A549 (cell line): Measurements from ENCODE around the gene EEF2KMT. TPM values are rescaled to one million over a fixed set of nuclear protein-coding genes. Genes with fewer than 3 reads are reported as not detected.

ENCODE experiments used
- ATAC-seq, 2 experiments: fragments of 200-7000 bp in 1 of 2; fragments of >200 bp in 1 of 2; cut with Nextera tagmentation in 1 of 2; cut with Tn5 transposase in 1 of 2; 3 replicates each; pipeline versions ENCODE4 v1.8.0 to v1.9.1; 2018 to 2020; ENCODE audit warnings: mild to moderate bottlenecking in 1 of 2, moderate library complexity in 1 of 2
- CTCF ChIA-PET: fragments of 300-600 bp; sonication (Branson Sonifier 250); formaldehyde crosslinking; extraction: SDS; loops from one replicate; lab custom pipeline; 2021; ENCODE audit warnings: antibody characterized with exemption, inconsistent platforms; lab: Yijun Ruan, JAX
- POLR2A ChIA-PET: fragments of 350-600 bp; formaldehyde crosslinking; extraction: SDS; loops from one replicate; lab custom pipeline; 2021; ENCODE audit warnings: antibody characterized with exemption, inconsistent platforms; lab: Yijun Ruan, JAX
- DNase-seq, 2 experiments: peaks; one replicate each; pipeline versions ENCODE4 v3.0.0 to v3.0.0-alpha.2; 2011 to 2016; ENCODE audit warnings: low read depth in 1 of 2, low spot score in 1 of 2
- FAIRE-seq: peaks from 2 replicates; lab custom pipeline; 2011; peaks lifted over from hg19 to GRCh38; lab: Jason Lieb, UNC
- H3K27ac ChIP-seq, 2 experiments: fragments of >200 bp; sonication (Bioruptor Twin); formaldehyde crosslinking; 3 replicates each; pipeline ENCODE4 v1.5.1; 2016 to 2017
- H3K4me1 ChIP-seq: fragments of >200 bp; sonication (Bioruptor Twin); formaldehyde crosslinking; 3 replicates; pipeline ENCODE4 v1.6.1; 2016
- H3K4me2 ChIP-seq: fragments of >200 bp; sonication (Bioruptor Twin); formaldehyde crosslinking; 3 replicates; pipeline ENCODE4 v1.6.1; 2016
- H3K4me3 ChIP-seq: fragments of >200 bp; sonication (Bioruptor Twin); formaldehyde crosslinking; 3 replicates; pipeline ENCODE4 v1.5.1; 2016
- H3K9me3 ChIP-seq: fragments of >200 bp; sonication (Bioruptor Twin); formaldehyde crosslinking; 3 replicates; pipeline ENCODE4 v1.6.1; 2016
- ATOH8 ChIP-seq: fragments of 250-450 bp; sonication (Bioruptor Pico); IDR thresholded peaks from 2 replicates; pipeline ENCODE4 v1.5.0; 2020; ENCODE audit warnings: low read depth, mild to moderate bottlenecking, moderate library complexity
- CBX8 ChIP-seq: fragments of 200-600 bp; sonication (generic); IDR thresholded peaks from 2 replicates; pipeline ENCODE4 v1.6.1; 2016
- CEBPB ChIP-seq, 2 experiments: fragments of >200 bp in 1 of 2; sonication (Bioruptor Twin) in 1 of 2; formaldehyde crosslinking in 1 of 2; IDR thresholded peaks; 2 replicates each; pipeline ENCODE4 v1.6.1; 2012 to 2016
- CHD4 ChIP-seq: fragments of 200-600 bp; sonication (generic); IDR thresholded peaks from 2 replicates; pipeline ENCODE4 v1.6.1; 2016; ENCODE audit warnings: antibody characterized with exemption, mild to moderate bottlenecking, borderline replicate concordance
- MAFK ChIP-seq: fragments of 450-650 bp; IDR thresholded peaks from 2 replicates; pipeline ENCODE4 v1.6.1; 2014; ENCODE audit not compliant: partially characterized antibody
- MYC ChIP-seq: IDR thresholded peaks from 2 replicates; pipeline ENCODE4 v1.6.1; 2012; ENCODE audit warnings: mild to moderate bottlenecking, inconsistent platforms, low read length, improper control_type of control experiment, borderline replicate concordance
- PHF8 ChIP-seq: fragments of 200-600 bp; sonication (generic); IDR thresholded peaks from 2 replicates; pipeline ENCODE4 v1.6.1; 2016; ENCODE audit warnings: low read depth, mild to moderate bottlenecking, antibody characterized with exemption, moderate library complexity, borderline replicate concordance
- POLR2A ChIP-seq: IDR thresholded peaks from 2 replicates; pipeline ENCODE4 v1.6.1; 2012; ENCODE audit warnings: mild to moderate bottlenecking, low read length
- POLR2AphosphoS2 ChIP-seq: conservative IDR thresholded peaks from 2 replicates; pipeline ENCODE4 v1.6.1; 2012; ENCODE audit warnings: low read length, improper control_type of control experiment, inconsistent platforms
- RAD21 ChIP-seq, 2 experiments: fragments of >200 bp in 1 of 2; sonication (Bioruptor Twin) in 1 of 2; formaldehyde crosslinking in 1 of 2; IDR thresholded peaks in 1 of 2; conservative IDR thresholded peaks in 1 of 2; 2 replicates in 1 of 2; 3 replicates in 1 of 2; pipeline ENCODE4 v1.6.1; 2012 to 2018; ENCODE audit warnings: inconsistent platforms in 1 of 2
- SREBF2 ChIP-seq: fragments of 450-650 bp; IDR thresholded peaks from 2 replicates; pipeline ENCODE4 v1.6.1; 2014; ENCODE audit warnings: mild to moderate bottlenecking, moderate library complexity
- ZFP36 ChIP-seq: fragments of 450-650 bp; IDR thresholded peaks from 2 replicates; pipeline ENCODE4 v1.6.1; 2014; ENCODE audit warnings: borderline replicate concordance; ENCODE audit not compliant: partially characterized antibody
- ZSCAN20 ChIP-seq: fragments of 250-450 bp; sonication (Bioruptor Pico); IDR thresholded peaks from 2 replicates; pipeline ENCODE4 v1.8.0; 2022; ENCODE audit warnings: mild to moderate bottlenecking, moderate library complexity
- WGBS: methylation state at CpG from one replicate; pipeline ENCODE4 v1.1.6; 2017; ENCODE audit errors: missing lambda C conversion rate; 5-methylcytosine and 5-hydroxymethylcytosine counted together
- polyA plus RNA-seq, 4 experiments: library from polyadenylated mRNA; depleted of rRNA in 3 of 4; stranded (reverse); fragments of >200 nt; fragmentation: RNase III in 1 of 4; extraction: RNeasy Plus Mini Kit Qiagen cat#74134 plus additional on column Dnase treatment in 1 of 4; gene quantifications; 2 replicates in 3 of 4; 3 replicates in 1 of 4; pipeline ENCODE4 v1.2.3, GENCODE V29; 2011 to 2017
- TF ChIP-seq, protein P1 (sequence below): IDR thresholded peaks from 2 replicates; pipeline ENCODE4 v1.6.1; 2012
- TF ChIP-seq, protein P2 (sequence below): fragments of 150-350 bp; IDR thresholded peaks from 2 replicates; pipeline ENCODE4 v1.6.1; 2014; ENCODE audit warnings: low read depth, mild to moderate bottlenecking, low read length

EEF2KMT gene
- polyA plus RNA-seq, 2 of the 4 experiments (the other 2 are of a cell fraction): 14.8 to 22.1 TPM

DNA sequence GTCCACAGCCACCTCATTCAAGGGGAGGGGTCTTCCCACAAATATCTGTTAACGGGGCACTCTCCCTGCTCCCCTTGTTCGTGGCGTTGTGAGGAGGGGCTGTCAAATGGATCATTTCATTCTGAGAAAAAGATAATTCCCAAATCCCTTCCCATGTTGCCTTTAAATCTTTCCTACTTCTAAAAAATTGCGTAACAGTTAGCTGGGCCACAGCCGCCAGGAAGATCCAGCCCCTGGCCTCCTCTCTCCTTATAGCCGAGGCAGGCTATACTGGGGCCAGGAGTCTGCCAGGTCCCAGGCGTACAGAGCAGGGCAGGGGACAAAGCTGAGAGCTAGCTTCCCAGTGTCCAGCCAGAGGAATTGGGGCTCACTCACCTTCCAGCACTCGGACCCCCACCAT, 32.3 kb downstream of the EEF2KMT start:
- no peak for FAIRE-seq
- POLR2A ChIA-PET: no interaction called here

GRCh38 chr16:5064915-5065314, 32.7 kb downstream of the EEF2KMT start:
- H3K4me1 ChIP-seq: peaks cover 6% of the 10 kb centered on the region; the same call in 1 of the 3 replicates
- H3K9me3 ChIP-seq: no peaks in the 10 kb centered on the region
- DNase-seq (no peak), FAIRE-seq (no peak), ATAC-seq (no peak; a peak in 1 of 6 replicates)
- WGBS: 40% methylated on average over 7 of the region's 7 CpGs
- ChIA-PET POLR2A (interaction anchor here (0.5 kb wide), 1 partner anchor 449 kb away, joined by 3 read pairs; no protein-coding TSS in a partner anchor), CTCF (interaction anchor here (0.8 to 1.9 kb wide), 3 partner anchors 12 to 515 kb away, joined by 3 to 6 read pairs (median 3); no protein-coding TSS in a partner anchor)
- TF ChIP-seq POLR2AphosphoS2: no peak
- TF ChIP-seq, protein P1, sequence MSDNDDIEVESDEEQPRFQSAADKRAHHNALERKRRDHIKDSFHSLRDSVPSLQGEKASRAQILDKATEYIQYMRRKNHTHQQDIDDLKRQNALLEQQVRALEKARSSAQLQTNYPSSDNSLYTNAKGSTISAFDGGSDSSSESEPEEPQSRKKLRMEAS: no peak
- no peak for TF ChIP-seq ATOH8 (CRISPR knock-in tag)
- no peak for TF ChIP-seq CBX8
- TF ChIP-seq ZSCAN20 (CRISPR knock-in tag): no peak
- TF ChIP-seq RAD21 (conservative IDR thresholded peaks at IDR 0.05 in 1 of 2, IDR thresholded peaks at IDR 0.05 in 1 of 2): no peak
- TF ChIP-seq MAFK: no peak
- TF ChIP-seq CHD4: no peak
- no peak for TF ChIP-seq PHF8
- TF ChIP-seq ZFP36: no peak
- TF ChIP-seq, protein P2, sequence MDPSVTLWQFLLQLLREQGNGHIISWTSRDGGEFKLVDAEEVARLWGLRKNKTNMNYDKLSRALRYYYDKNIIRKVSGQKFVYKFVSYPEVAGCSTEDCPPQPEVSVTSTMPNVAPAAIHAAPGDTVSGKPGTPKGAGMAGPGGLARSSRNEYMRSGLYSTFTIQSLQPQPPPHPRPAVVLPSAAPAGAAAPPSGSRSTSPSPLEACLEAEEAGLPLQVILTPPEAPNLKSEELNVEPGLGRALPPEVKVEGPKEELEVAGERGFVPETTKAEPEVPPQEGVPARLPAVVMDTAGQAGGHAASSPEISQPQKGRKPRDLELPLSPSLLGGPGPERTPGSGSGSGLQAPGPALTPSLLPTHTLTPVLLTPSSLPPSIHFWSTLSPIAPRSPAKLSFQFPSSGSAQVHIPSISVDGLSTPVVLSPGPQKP: no peak
- no peak for TF ChIP-seq MYC
- no peak for TF ChIP-seq SREBF2
- H3K4me3 ChIP-seq: no peak overlapping the region
- no peak overlapping the region for H3K4me2 ChIP-seq
- H3K27ac ChIP-seq: no peak overlapping the region

More for the DNA sequence above, 32.3 kb downstream of the EEF2KMT start:
- Histone ChIP-seq H3K9me3 (no peaks in the 10 kb centered on the region), H3K27ac (no peak overlapping the region), H3K4me3 (no peak overlapping the region), H3K4me1 (peaks cover 6% of the 10 kb centered on the region; the same call in 1 of the 3 replicates), H3K4me2 (no peak overlapping the region)
- CTCF ChIA-PET: no interaction called here
- no peak for DNase-seq
- WGBS: 29% methylated on average over 8 of the region's 8 CpGs
- TF ChIP-seq, protein P2: no peak
- TF ChIP-seq CEBPB (IDR thresholded peaks at IDR 0.05): peak; percentile 30 to 75; a peak in 2 of 4 replicates
- TF ChIP-seq RAD21 (conservative IDR thresholded peaks at IDR 0.05 in 1 of 2, IDR thresholded peaks at IDR 0.05 in 1 of 2): no peak
- peak in 1 of 2 experiments; percentile 17; a peak in 3 of 6 replicates for ATAC-seq

- Histone ChIP-seq H3K4me1 (peaks cover 6% of the 10 kb centered on the region; the same call in 1 of the 3 replicates), H3K27ac (no peak overlapping the region), H3K4me2 (no peak overlapping the region), H3K9me3 (no peaks in the 10 kb centered on the region), H3K4me3 (no peak overlapping the region)
- POLR2A ChIA-PET: no interaction called here
- peak; percentile 46 to 60; a peak in 5 of 6 replicates for ATAC-seq
- peak in 1 of 2 experiments; percentile 31 for DNase-seq
- FAIRE-seq: no peak
- WGBS: 34% methylated on average over 19 of the region's 19 CpGs
- CTCF ChIA-PET: interaction anchor here (0.8 to 2.2 kb wide), 7 partner anchors 9 to 41 kb away, joined by 3 to 6 read pairs (median 4); no protein-coding TSS in a partner anchor
- no peak for TF ChIP-seq POLR2A
- peak in 1 of 2 experiments; percentile 27; a peak in 1 of 5 replicates for TF ChIP-seq RAD21 (conservative IDR thresholded peaks at IDR 0.05 in 1 of 2, IDR thresholded peaks at IDR 0.05 in 1 of 2)
- TF ChIP-seq, all 56 proteins: peak for 1
Measured at GRCh38 chr16:5062790-5063765, 34.5 kb downstream of the EEF2KMT start.
